ENCODE measurements around the gene PLRG1. TPM values are rescaled to one million over a fixed set of nuclear protein-coding genes. Genes with fewer than 3 reads are reported as not detected.

The PLRG1 gene
- total and polyA plus RNA-seq, 4 donors: 47.0 to 62.6 (median 60.6) TPM

- Histone ChIP-seq H3K36me3 (ENCODE audit: control insufficient read depth in 4 of 4, insufficient read depth in 4 of 4, low read length in 4 of 4) (no peaks in the 10 kb centered on the region), H3K9ac (ENCODE audit: insufficient read depth in 1 of 2, low read length in 2 of 2) (no peak overlapping the region), H3K27ac (ENCODE audit: low read depth in 1 of 2, low read length in 1 of 2) (no peak overlapping the region), H3K9me3 (ENCODE audit: control insufficient read depth in 4 of 4, insufficient read depth in 3 of 4, low read length in 3 of 4) (no peaks in the 10 kb centered on the region), H3K27me3 (ENCODE audit: control insufficient read depth in 3 of 3, insufficient read depth in 3 of 3, low read length in 2 of 3) (peaks cover 0 to 9% (median 0%) of the 10 kb centered on the region in 3 donors), H3K4me1 (ENCODE audit: control insufficient read depth in 5 of 5, insufficient read depth in 5 of 5, low read length in 5 of 5) (no peaks in the 10 kb centered on the region), H3K4me3 (no peak overlapping the region)
- ATAC-seq (ENCODE audit: insufficient read depth, low FRiP score): no peak
- WGBS, 2 donors: 93 to 100% methylated on average over 1 of the region's 1 CpG
- no peak for TF ChIP-seq CTCF (IDR thresholded peaks at IDR 0.05; ENCODE audit: control extremely low read depth, extremely low read depth)
- no peak for DNase-seq
Observed at GRCh38 chr4:154560419-154560801, 10.2 kb upstream of the PLRG1 start.

DNA sequence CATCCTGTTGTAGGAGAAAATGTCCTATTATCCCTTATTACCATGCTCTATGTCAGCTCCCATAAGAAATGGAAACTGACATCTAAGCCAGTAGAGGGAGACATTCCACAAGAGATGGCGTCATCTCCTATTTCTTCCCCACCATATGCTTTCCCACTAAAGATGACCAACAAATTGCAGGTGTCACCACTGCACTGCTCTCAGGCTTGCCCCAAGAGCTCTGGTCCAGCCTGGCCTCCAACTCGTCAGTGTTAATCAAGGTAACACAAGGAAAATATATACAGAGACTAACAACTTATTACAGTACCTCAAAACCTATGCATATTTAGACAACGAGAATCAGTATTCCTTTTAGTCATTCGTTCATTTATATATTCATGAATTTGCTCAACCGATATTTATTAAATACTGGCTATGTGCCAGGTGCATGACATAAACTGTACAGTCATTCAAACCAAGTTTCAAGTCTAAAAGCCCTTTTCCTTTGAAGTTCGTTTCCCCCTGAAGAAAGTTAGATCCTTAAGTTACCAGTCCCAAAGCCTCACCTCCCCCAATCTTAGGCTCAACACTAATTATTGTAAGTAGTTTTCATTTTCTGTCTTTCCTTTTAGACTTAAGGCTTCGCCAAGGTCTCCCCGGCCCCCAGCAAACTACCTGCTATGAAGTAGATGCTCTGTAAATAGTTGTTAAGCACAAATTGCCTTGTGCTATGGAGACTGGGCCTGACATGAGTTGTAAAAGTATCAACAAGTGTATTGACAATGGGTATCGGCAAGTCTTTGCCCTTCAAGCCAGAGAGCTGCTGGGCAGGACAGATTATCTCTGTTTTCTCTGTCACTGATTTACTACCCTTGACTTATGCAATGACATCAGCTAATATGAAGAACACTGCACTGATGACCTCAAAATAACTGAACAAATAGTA lies 9.6 kb upstream of the PLRG1 start:
- peak; percentile 25 for TF ChIP-seq CTCF (IDR thresholded peaks at IDR 0.05; ENCODE audit: control extremely low read depth, extremely low read depth)
- H3K27me3 ChIP-seq (ENCODE audit: control insufficient read depth in 3 of 3, insufficient read depth in 3 of 3, low read length in 2 of 3): peaks cover 0 to 9% (median 0%) of the 10 kb centered on the region in 3 donors
- ATAC-seq (ENCODE audit: insufficient read depth, low FRiP score) (peak; percentile 53), DNase-seq (peak in 2 of 3 donors; percentile 50 to 61)
- H3K4me3 ChIP-seq: no peak overlapping the region
- H3K9me3 ChIP-seq (ENCODE audit: control insufficient read depth in 4 of 4, insufficient read depth in 3 of 4, low read length in 3 of 4): no peaks in the 10 kb centered on the region
- H3K9ac ChIP-seq (ENCODE audit: insufficient read depth in 1 of 2, low read length in 2 of 2): no peak overlapping the region
- no peaks in the 10 kb centered on the region for H3K36me3 ChIP-seq (ENCODE audit: control insufficient read depth in 4 of 4, insufficient read depth in 4 of 4, low read length in 4 of 4)
- H3K27ac ChIP-seq (ENCODE audit: low read depth in 1 of 2, low read length in 1 of 2): no peak overlapping the region
- no peaks in the 10 kb centered on the region for H3K4me1 ChIP-seq (ENCODE audit: control insufficient read depth in 5 of 5, insufficient read depth in 5 of 5, low read length in 5 of 5)
- 68 to 75% methylated on average over 9 of the region's 9 CpGs for WGBS, 2 donors

GRCh38 chr4:154559141-154559493 lies 8.9 kb upstream of the PLRG1 start:
- H3K9me3 ChIP-seq (ENCODE audit: control insufficient read depth in 4 of 4, insufficient read depth in 3 of 4, low read length in 3 of 4): no peaks in the 10 kb centered on the region
- TF ChIP-seq CTCF (IDR thresholded peaks at IDR 0.05; ENCODE audit: control extremely low read depth, extremely low read depth): no peak
- 96 to 100% methylated on average over 1 of the region's 1 CpG for whole genome bisulfite sequencing, 2 donors

More at GRCh38 chr4:154559141-154559493, 8.9 kb upstream of the PLRG1 start:
- Histone ChIP-seq H3K27ac (ENCODE audit: low read depth in 1 of 2, low read length in 1 of 2) (no peak overlapping the region), H3K9ac (ENCODE audit: insufficient read depth in 1 of 2, low read length in 2 of 2) (no peak overlapping the region), H3K36me3 (ENCODE audit: control insufficient read depth in 4 of 4, insufficient read depth in 4 of 4, low read length in 4 of 4) (no peaks in the 10 kb centered on the region), H3K4me3 (no peak overlapping the region), H3K4me1 (ENCODE audit: control insufficient read depth in 5 of 5, insufficient read depth in 5 of 5, low read length in 5 of 5) (no peaks in the 10 kb centered on the region), H3K27me3 (ENCODE audit: control insufficient read depth in 3 of 3, insufficient read depth in 3 of 3, low read length in 2 of 3) (peaks cover 0 to 9% (median 0%) of the 10 kb centered on the region in 3 donors)
- ATAC-seq (ENCODE audit: insufficient read depth, low FRiP score) (no peak), DNase-seq (no peak)

Data from lung (tissue), 12 donors.